GM19043 (cell line): ENCODE measurements around the gene SMAD7.

Experiments
- ATAC-seq: cut with Tn5 transposase; IDR thresholded peaks from one replicate; pipeline ENCODE4 v1.9.1; 2021; ENCODE audit warnings: low read depth; ENCODE audit not compliant: unreplicated experiment

Gene SMAD7, protein sequence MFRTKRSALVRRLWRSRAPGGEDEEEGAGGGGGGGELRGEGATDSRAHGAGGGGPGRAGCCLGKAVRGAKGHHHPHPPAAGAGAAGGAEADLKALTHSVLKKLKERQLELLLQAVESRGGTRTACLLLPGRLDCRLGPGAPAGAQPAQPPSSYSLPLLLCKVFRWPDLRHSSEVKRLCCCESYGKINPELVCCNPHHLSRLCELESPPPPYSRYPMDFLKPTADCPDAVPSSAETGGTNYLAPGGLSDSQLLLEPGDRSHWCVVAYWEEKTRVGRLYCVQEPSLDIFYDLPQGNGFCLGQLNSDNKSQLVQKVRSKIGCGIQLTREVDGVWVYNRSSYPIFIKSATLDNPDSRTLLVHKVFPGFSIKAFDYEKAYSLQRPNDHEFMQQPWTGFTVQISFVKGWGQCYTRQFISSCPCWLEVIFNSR

DNA sequence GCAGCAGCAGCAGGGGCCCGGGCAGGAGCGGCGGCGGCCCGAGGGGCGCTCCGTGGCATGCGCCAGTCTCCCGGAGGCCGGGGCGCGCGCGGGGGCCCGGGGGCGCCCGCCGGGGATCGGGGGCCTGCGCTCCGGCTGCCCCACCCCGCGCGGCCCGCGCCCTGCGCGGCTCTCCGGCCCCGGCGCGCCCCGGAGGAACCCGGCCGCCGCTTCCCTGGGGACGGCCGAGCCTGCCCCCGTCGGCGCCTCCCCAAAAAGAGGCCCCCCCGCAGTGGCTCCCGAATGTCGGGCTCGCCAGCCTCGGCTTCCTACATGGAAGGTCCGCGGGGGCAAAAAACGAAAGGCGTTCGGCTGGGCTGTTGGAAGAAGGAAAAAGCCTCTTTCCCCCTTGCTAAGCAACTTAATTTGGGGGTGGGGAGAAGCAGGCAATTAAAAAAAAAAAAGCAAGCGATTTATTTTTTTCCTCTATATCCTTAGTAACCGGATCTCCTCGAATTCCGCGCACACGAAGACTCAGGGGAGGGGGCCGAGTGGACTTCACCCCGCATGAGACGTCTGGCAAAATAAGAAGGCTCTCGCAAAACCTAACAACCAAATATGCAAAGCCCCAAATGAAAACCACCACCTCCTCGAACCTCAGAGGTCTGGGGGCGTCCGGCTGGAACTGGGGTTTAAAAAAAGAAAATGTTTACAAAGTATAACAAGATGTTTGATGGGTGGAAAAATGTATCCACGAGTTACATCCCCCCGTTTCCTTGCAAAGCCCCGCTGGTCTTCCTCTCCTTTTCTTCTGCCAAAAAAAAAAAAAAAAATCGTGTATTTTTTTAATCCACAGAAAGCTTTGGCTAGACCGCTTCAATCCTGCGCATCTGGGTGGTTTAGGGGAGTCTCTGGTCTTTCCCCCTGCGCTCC is at the start of gene SMAD7:
TSS of gene SMAD7 (minus strand) at position 430 of the 912 bp plus-strand sequence. CDS start 541 bp downstream, outside the sequence.
- no peak for ATAC-seq

- ATAC-seq: no peak
Measured at GRCh38 chr18:48999569-48999968, 48.8 kb upstream of the SMAD7 start.

DNA sequence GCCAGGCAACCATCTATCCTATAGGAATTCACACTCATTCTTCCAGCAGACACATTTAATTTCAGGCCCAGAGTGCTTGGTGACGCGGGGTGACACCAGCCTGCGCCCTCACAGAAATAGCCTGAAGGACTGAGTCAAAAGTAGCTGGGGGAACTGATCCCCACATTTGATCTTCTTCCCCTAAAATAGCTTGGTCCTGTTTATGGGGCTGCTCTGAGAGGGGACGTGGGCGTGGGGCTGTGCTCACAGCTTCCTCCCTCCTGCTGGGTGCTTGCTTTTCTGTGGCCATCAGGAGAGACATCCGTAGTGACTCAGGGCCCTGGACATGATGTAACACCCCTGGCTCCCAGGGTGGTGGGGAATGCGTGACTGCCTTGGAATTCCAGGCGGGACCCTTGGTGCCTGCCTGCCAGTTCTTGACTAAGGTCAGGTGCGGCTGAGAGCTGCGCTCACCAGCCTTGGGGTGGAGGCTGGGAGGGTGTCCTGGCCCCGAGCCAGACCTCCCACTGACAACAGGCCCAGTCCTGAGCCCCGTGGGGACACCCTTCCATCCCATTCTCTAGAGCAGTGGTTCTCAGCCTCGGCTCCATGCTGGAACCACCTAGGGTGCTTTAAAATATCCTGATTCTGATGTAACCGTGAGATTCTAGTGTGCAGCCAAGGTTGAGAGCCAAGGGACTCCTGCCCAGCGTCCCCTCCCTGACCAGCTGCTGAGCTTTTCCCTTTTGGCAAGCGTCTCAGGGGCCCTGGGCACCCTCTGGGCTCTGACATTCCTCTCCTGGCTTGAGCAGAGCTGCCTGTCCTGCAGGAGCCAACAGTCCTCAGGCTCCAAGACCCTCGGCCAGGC is 47.4 kb upstream of the SMAD7 start:
- ATAC-seq: no peak

GRCh38 chr18:48997681-48997984 is 46.9 kb upstream of the SMAD7 start:
- no peak for ATAC-seq

- no peak for ATAC-seq
Measured at GRCh38 chr18:48996901-48997463, 46.2 kb upstream of the SMAD7 start.

DNA sequence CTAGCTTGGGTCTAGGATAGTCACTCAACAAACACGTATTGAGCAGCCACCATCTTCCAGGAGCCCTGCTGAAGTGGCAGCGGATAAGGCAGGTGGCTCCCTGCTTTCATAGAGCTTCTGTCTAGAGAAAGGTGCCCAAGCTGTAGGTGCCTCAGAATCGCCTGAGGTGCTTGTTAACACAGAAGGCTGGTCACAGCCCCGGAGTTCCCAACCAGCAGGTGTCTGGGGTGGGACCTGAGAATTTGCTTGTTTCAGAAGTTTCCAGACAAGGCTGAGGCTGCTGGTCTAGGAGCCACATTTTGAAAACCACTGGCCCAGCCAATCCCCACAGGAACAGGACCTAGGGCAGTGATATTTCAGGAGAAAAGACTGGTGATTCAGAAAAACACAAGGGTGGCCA is 45.3 kb upstream of the SMAD7 start:
- no peak for ATAC-seq

GRCh38 chr18:48994926-48995835 is 44.4 kb upstream of the SMAD7 start:
- no peak for ATAC-seq

DNA sequence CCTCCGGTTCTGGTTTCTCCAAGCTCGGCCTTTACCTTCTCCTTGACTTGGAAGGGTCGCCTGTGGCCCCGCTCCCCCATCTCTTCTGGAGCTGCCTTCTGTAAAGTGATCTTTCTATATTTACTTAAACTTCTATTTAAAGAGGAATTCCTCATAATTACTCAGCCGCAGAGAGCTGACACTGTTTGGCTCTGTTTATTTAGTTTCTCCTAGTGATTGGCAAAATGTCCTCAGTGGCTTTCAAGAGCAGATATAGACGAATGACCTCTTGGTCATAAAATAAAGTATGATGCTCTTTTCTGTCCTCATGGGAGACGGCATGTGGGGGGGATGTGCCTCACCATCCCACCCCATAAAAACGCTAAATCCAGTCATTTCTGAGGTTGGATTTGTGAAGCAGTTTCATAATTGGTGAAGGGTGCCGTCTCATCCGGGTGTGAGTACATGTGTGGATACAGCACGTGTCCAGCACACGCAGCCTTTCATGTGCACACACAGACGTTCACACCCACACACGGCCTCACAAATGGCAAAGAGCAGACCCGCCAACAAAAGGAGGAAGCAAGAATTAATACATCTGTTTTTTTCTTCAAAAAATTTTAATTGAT is 43.4 kb upstream of the SMAD7 start:
- no peak for ATAC-seq

GRCh38 chr18:48993586-48993985 is 42.8 kb upstream of the SMAD7 start:
- ATAC-seq: no peak

DNA sequence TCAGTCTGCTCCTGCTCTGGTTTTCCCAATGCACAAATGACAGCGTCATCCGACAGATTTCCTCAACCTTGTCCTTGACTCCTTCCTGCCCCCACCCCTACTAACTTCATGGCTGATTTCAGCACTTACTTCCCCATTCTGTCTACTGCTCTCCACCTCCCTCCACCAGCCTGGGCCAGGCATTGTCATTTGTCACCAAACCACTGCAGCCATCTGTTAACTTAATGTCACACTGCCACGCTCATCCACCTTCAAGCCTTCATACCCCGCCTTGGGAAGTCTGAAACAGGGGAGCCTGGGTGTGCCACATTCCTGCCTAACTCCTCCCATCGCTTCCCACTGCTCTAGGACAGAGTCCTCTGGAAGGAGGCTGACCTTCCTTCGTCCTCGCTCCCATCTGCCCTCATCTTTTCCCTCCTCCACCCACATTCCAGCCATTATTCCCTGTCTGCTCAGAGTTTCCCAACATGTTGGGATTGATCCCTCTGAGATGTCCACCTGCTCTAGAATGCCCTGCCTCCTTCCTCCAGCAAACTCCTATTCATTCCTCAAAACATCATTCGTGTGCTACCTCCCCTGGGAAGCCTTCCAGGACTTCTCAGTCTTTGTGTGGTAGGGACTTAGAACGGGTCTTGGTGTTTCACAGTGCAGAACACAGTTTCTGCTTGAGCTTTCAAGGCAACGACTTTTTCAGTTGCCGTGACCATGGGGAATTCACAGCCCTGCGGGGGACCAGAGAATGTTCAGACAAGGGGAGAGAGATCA is 42.2 kb upstream of the SMAD7 start:
- ATAC-seq: peak; percentile 77

GRCh38 chr18:48992133-48992532 is 41.4 kb upstream of the SMAD7 start:
- no peak for ATAC-seq

DNA sequence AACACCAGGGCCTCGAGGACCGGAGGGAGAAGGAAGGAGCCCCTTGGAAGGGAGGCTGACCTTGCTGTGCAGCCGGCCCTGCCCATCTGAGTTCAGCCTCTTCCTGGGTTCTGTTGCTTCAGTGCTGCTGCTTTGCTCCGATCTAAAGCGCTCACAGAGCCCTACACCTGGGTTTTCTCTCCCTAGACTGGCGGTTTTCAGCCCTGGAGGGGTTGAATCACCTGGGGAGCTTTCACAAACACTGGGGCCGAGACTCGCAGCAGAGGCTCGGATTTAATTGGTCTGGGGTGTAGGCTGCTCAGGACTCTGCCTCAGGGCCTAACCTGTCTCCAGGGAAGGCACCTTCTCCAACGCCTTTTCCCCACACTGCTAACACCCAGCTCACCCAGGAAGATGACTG is 40.9 kb upstream of the SMAD7 start:
- ATAC-seq: no peak

- ATAC-seq: no peak
Measured at GRCh38 chr18:48991319-48991660, 40.5 kb upstream of the SMAD7 start.

DNA sequence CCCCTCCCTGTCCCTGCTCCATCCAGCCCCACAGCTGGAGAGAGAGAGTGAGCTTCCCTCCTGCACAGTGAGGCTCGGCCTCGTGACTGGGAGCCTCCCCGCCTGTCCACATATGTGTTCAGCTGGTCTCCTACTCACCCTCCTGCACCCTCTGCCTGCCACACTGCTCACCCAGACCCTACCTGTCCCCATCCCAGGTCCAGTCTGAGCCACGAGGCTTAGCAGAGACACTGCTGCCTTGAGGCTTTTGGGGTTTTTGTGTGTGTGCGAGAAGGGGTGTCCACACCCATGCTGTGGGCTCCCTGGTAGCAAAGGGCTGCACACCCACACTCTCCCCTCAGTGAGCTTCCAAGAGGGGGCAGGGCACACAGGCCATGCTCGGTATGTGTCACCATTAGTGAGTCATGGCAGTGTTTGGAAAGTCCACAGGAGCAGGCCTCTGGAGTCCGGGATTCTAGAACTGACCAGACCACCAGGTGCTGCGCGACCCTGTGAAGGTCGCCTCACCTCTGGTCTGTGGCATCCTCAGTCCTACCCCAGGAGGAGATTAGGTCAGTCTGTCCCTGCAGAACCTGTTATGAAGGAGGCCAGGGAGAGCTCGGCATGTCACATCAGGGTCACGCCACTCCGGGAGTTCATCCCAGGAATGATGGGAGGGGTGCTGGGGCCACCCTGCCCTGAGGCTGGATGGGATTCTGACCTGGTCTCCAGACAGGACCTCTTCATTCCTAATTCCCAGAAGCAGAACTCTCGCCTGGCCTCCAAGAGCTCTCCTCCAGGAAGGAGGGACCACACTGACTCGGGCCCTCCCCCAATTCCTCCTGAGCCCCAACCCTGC is 39.9 kb upstream of the SMAD7 start:
- no peak for ATAC-seq

DNA sequence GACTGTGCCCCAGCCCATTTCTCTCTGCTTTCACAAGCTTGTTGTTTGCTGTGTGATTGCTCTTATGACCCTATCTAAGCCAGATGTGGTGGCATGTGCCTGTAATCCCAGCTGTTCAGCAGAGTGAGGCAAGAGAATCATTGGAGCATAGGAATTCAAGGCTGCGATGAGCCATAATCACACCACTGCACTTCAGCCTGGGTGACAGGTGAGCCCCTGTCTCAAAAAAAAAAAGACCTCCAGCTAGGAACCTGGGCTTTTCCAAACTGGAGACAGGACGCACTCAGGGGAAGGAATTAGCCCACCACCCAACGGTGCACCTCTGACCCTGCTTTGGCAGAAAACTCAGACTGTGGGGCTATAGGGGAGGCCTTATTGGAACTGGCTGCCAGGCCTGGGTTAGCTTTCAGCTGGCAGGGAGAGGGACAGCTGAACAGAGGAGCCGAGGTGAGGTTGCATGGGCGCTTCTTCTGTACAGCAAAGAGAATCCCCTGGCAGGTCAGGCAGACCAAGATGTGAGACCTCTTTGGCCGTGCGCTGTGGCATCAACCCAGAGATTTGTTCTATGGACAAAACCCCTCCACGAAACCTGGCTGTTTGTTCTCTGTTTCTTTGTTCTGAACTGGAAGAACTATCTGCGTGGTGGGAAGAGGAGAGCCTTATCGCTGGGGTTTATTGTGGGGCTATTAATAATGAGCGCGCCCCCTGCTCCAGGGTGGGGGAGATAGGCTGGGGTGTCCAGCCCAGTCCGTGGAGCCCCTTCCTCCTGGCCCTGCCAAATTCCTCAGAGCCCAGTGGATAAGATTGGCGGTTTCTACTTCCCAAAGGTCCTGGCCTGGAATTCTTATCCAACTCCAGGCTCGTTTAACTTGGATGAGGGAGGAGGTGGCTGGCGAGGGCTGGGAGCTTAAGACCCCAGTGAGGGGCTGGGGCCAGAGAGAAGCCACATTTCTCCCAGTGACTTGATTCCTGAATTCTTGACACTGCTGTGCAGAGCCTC is 38.8 kb upstream of the SMAD7 start:
- ATAC-seq: no peak

DNA sequence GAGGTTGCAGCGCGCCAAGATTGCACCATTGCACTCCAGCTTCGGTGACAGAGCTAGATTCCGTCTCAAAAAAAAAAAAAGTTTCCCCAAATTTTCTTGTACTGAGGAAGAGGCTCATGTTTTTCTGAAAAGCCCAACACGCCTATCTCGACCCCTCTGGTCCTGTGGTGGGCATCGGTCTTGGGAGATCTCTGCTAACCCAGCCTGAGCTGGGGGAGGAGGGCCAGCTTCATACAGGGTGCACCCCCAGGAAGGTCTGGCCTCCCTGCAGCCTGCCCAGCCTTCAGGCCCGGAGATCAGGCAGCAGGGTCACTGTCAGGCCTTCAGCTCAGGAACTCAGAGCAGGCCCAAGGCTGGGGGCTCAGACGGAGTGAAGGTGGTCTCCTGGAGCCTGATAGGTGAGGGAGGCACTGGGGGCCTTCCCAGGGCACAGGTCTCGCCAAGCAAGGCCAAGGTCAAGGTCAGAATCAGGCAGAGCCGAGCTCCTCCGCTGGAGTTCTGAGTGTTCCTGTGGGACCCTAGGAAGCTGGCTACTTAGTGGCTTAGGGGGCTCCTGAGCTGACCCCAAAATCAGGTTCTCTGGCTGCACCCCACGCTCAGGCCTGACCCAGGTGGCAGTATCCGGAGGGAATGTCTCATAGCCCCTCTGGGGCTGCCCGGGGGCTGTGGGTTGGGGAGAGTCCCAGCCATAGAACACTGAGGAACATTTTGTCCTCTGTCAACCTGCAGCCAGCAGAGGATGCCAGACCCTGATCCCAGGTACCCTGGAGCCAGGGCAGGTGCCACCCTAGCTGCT is 37.9 kb upstream of the SMAD7 start:
- no peak for ATAC-seq
